Uterus (tissue), 2 donors: ENCODE measurements around the gene SLC44A5.

ENCODE experiments used
- POLR2A ChIP-seq, 2 donors: fragments of 450-650 bp; IDR thresholded peaks; one replicate each; pipeline ENCODE4 v1.6.1; 2016; ENCODE audit warnings: antibody characterized with exemption in 2 of 2, mild to moderate bottlenecking in 1 of 2, moderate library complexity in 1 of 2
- TF ChIP-seq, protein P1 (sequence below), 4 experiments: fragments of 200-600 bp in 2 of 4; fragments of 450-650 bp in 2 of 4; sonication (generic) in 2 of 4; IDR thresholded peaks; one replicate each; pipeline ENCODE4 v1.5.1; 2016 to 2019; ENCODE audit warnings: antibody characterized with exemption in 4 of 4, mild to moderate bottlenecking in 2 of 4, moderate library complexity in 1 of 4

DNA sequence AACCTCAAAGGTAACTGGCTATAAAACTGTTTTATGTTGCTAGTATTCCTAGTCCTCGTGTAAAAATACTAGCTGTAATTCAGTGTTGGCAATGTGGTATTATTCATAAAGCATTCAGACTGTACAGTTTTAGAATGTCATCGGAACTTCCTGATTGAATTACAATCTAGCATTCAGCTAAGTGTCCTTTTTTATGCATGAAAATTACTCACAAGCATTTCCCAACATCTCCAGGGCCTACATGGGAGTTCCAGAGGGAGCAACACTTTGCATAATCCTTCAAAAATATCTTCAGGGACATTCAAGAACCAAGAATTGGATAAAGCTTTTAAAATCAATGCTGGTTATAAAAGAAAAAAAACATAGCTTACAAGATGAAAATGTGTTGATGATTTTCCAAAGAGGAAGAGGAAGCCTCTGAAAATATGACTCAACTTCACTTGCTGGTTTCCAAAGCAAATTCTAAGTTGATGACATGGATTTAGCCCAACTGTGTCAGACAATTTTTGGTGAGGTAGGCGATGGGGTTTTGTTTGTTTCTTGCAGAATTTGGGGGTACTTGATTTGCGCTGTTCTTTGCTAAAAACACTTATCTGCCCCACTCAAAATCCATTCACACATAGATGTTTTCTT lies 137.8 kb downstream of the SLC44A5 start:
- TF ChIP-seq, protein P1, sequence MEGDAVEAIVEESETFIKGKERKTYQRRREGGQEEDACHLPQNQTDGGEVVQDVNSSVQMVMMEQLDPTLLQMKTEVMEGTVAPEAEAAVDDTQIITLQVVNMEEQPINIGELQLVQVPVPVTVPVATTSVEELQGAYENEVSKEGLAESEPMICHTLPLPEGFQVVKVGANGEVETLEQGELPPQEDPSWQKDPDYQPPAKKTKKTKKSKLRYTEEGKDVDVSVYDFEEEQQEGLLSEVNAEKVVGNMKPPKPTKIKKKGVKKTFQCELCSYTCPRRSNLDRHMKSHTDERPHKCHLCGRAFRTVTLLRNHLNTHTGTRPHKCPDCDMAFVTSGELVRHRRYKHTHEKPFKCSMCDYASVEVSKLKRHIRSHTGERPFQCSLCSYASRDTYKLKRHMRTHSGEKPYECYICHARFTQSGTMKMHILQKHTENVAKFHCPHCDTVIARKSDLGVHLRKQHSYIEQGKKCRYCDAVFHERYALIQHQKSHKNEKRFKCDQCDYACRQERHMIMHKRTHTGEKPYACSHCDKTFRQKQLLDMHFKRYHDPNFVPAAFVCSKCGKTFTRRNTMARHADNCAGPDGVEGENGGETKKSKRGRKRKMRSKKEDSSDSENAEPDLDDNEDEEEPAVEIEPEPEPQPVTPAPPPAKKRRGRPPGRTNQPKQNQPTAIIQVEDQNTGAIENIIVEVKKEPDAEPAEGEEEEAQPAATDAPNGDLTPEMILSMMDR (IDR thresholded peaks at IDR 0.05): no peak
- no peak for TF ChIP-seq POLR2A (IDR thresholded peaks at IDR 0.05)
